HG03025 (cell line): ENCODE measurements around the gene CERK.
"Not testable (repeated sequence)": the region's sequence is repeated elsewhere in the genome, so short reads cannot be mapped to it uniquely, and the experiment has no call there.

Source experiments
- ATAC-seq: cut with Tn5 transposase; IDR thresholded peaks from one replicate; pipeline ENCODE4 v1.9.1; 2021; ENCODE audit warnings: mild to moderate bottlenecking, moderate library complexity; ENCODE audit not compliant: unreplicated experiment, low FRiP score

Gene CERK

GRCh38 chr22:46653596-46653995 lies 84.5 kb downstream of the CERK start:
- no peak for ATAC-seq

GRCh38 chr22:46652847-46653331 lies 85.2 kb downstream of the CERK start:
- ATAC-seq = no peak

- ATAC-seq = no peak
These were observed 85.8 kb downstream of the CERK start for GRCh38 chr22:46652081-46652846.

GRCh38 chr22:46651316-46651715 lies 86.7 kb downstream of the CERK start:
- no peak for ATAC-seq

- ATAC-seq = no peak
These were observed 87.8 kb downstream of the CERK start for GRCh38 chr22:46650078-46650810.

GRCh38 chr22:46649141-46650077 lies 88.6 kb downstream of the CERK start:
- ATAC-seq = no peak

GRCh38 chr22:46648225-46648820 lies 89.7 kb downstream of the CERK start:
- ATAC-seq = not testable (repeated sequence)

GRCh38 chr22:46646531-46647215 lies 91.4 kb downstream of the CERK start:
- ATAC-seq = no peak

GRCh38 chr22:46642840-46643480 lies 95.1 kb downstream of the CERK start:
- ATAC-seq = not testable (repeated sequence)

GRCh38 chr22:46641811-46642266 lies 96.2 kb downstream of the CERK start:
- no peak for ATAC-seq

GRCh38 chr22:46640293-46641055 lies 97.6 kb downstream of the CERK start:
- no peak for ATAC-seq

GRCh38 chr22:46639843-46640242 lies 98.2 kb downstream of the CERK start:
- ATAC-seq = no peak

- ATAC-seq = no peak
These were observed 99.2 kb downstream of the CERK start for GRCh38 chr22:46638601-46639431.

GRCh38 chr22:46637711-46638600 lies 100.1 kb downstream of the CERK start:
- no peak for ATAC-seq

GRCh38 chr22:46636221-46637002 lies 101.6 kb downstream of the CERK start:
- no peak for ATAC-seq

- no peak for ATAC-seq
These were observed 102.3 kb downstream of the CERK start for GRCh38 chr22:46635756-46636155.
